ENCODE measurements around the gene PCGF1.

PCGF1 gene

GRCh38 chr2:74514368-74515270, 7.1 kb upstream of the PCGF1 start, which contains the start of gene TLX2:
TLX2 (plus strand) TSS chr2:74514450; CDS start chr2:74514807, 357 bp downstream.
- Histone ChIP-seq H3K36me3 (ENCODE audit: control insufficient read depth, insufficient read depth, low read length) (no peaks in the 10 kb centered on the region), H3K4me3 (ENCODE audit: insufficient read depth, low read depth, low read length) (peak within 1 kb of the TSS; percentile 16), H3K4me1 (ENCODE audit: control insufficient read depth, insufficient read depth, low read length) (peaks cover 15% of the 10 kb centered on the region), H3K27ac (ENCODE audit: insufficient read depth, low read depth, low read length, poor library complexity, severe bottlenecking) (no peak within 1 kb of the TSS), H3K9me3 (ENCODE audit: control insufficient read depth, low read length) (no peaks in the 10 kb centered on the region), H3K27me3 (ENCODE audit: control insufficient read depth, insufficient read depth, low read length, poor library complexity, severe bottlenecking) (peaks cover 100% of the 10 kb centered on the region)
- WGBS, 2 experiments: 2 to 3% methylated on average over 82 of the region's 82 CpGs

GRCh38 chr2:74513605-74514367, 6.3 kb upstream of the PCGF1 start:
- Histone ChIP-seq H3K4me1 (ENCODE audit: control insufficient read depth, insufficient read depth, low read length) (peaks cover 15% of the 10 kb centered on the region), H3K36me3 (ENCODE audit: control insufficient read depth, insufficient read depth, low read length) (no peaks in the 10 kb centered on the region), H3K27me3 (ENCODE audit: control insufficient read depth, insufficient read depth, low read length, poor library complexity, severe bottlenecking) (peaks cover 100% of the 10 kb centered on the region), H3K27ac (ENCODE audit: insufficient read depth, low read depth, low read length, poor library complexity, severe bottlenecking) (no peak overlapping the region), H3K4me3 (ENCODE audit: insufficient read depth, low read depth, low read length) (no peak overlapping the region), H3K9me3 (ENCODE audit: control insufficient read depth, low read length) (no peaks in the 10 kb centered on the region)
- 2 to 3% methylated on average over 52 of the region's 52 CpGs for WGBS, 2 experiments

- H3K4me1 ChIP-seq (ENCODE audit: control insufficient read depth, insufficient read depth, low read length): peaks cover 19% of the 10 kb centered on the region
- H3K9me3 ChIP-seq (ENCODE audit: control insufficient read depth, low read length): no peaks in the 10 kb centered on the region
- WGBS, 2 experiments: 2% methylated on average over 36 of the region's 36 CpGs
- H3K27me3 ChIP-seq (ENCODE audit: control insufficient read depth, insufficient read depth, low read length, poor library complexity, severe bottlenecking): peaks cover 100% of the 10 kb centered on the region
- H3K36me3 ChIP-seq (ENCODE audit: control insufficient read depth, insufficient read depth, low read length): no peaks in the 10 kb centered on the region
- no peak overlapping the region for H3K4me3 ChIP-seq (ENCODE audit: insufficient read depth, low read depth, low read length)
- H3K27ac ChIP-seq (ENCODE audit: insufficient read depth, low read depth, low read length, poor library complexity, severe bottlenecking): no peak overlapping the region
Observed at GRCh38 chr2:74512744-74513604, 5.5 kb upstream of the PCGF1 start.

- H3K27me3 ChIP-seq (ENCODE audit: control insufficient read depth, insufficient read depth, low read length, poor library complexity, severe bottlenecking): peaks cover 88% of the 10 kb centered on the region
- no peaks in the 10 kb centered on the region for H3K36me3 ChIP-seq (ENCODE audit: control insufficient read depth, insufficient read depth, low read length)
- H3K27ac ChIP-seq (ENCODE audit: insufficient read depth, low read depth, low read length, poor library complexity, severe bottlenecking): no peak overlapping the region
- WGBS, 2 experiments: 71 to 74% methylated on average over 11 of the region's 11 CpGs
- H3K4me3 ChIP-seq (ENCODE audit: insufficient read depth, low read depth, low read length): no peak overlapping the region
- no peaks in the 10 kb centered on the region for H3K9me3 ChIP-seq (ENCODE audit: control insufficient read depth, low read length)
- peaks cover 24% of the 10 kb centered on the region for H3K4me1 ChIP-seq (ENCODE audit: control insufficient read depth, insufficient read depth, low read length)
Observed at GRCh38 chr2:74511104-74511989, 3.9 kb upstream of the PCGF1 start.

GRCh38 chr2:74510272-74510671, 2.8 kb upstream of the PCGF1 start:
- H3K4me1 ChIP-seq (ENCODE audit: control insufficient read depth, insufficient read depth, low read length): peaks cover 24% of the 10 kb centered on the region
- 85 to 89% methylated on average over 4 of the region's 4 CpGs for WGBS, 2 experiments
- no peaks in the 10 kb centered on the region for H3K9me3 ChIP-seq (ENCODE audit: control insufficient read depth, low read length)
- no peak overlapping the region for H3K27ac ChIP-seq (ENCODE audit: insufficient read depth, low read depth, low read length, poor library complexity, severe bottlenecking)
- peaks cover 85% of the 10 kb centered on the region for H3K27me3 ChIP-seq (ENCODE audit: control insufficient read depth, insufficient read depth, low read length, poor library complexity, severe bottlenecking)
- peaks cover 5% of the 10 kb centered on the region for H3K36me3 ChIP-seq (ENCODE audit: control insufficient read depth, insufficient read depth, low read length)
- no peak overlapping the region for H3K4me3 ChIP-seq (ENCODE audit: insufficient read depth, low read depth, low read length)

- Histone ChIP-seq H3K4me3 (ENCODE audit: insufficient read depth, low read depth, low read length) (peak overlapping the region; percentile 52), H3K36me3 (ENCODE audit: control insufficient read depth, insufficient read depth, low read length) (peaks cover 5% of the 10 kb centered on the region), H3K27me3 (ENCODE audit: control insufficient read depth, insufficient read depth, low read length, poor library complexity, severe bottlenecking) (peaks cover 85% of the 10 kb centered on the region), H3K9me3 (ENCODE audit: control insufficient read depth, low read length) (no peaks in the 10 kb centered on the region), H3K4me1 (ENCODE audit: control insufficient read depth, insufficient read depth, low read length) (peaks cover 8% of the 10 kb centered on the region), H3K27ac (ENCODE audit: insufficient read depth, low read depth, low read length, poor library complexity, severe bottlenecking) (no peak overlapping the region)
- 5% methylated on average over 36 to 38 of the region's 38 CpGs for WGBS, 2 experiments
Observed at GRCh38 chr2:74507926-74508520, 528 bp upstream of the PCGF1 start.

GRCh38 chr2:74505448-74506246, 1.8 kb downstream of the PCGF1 start:
- Histone ChIP-seq H3K9me3 (ENCODE audit: control insufficient read depth, low read length) (no peaks in the 10 kb centered on the region), H3K4me1 (ENCODE audit: control insufficient read depth, insufficient read depth, low read length) (peaks cover 25% of the 10 kb centered on the region), H3K36me3 (ENCODE audit: control insufficient read depth, insufficient read depth, low read length) (peaks cover 5% of the 10 kb centered on the region), H3K4me3 (ENCODE audit: insufficient read depth, low read depth, low read length) (no peak overlapping the region), H3K27me3 (ENCODE audit: control insufficient read depth, insufficient read depth, low read length, poor library complexity, severe bottlenecking) (peaks cover 85% of the 10 kb centered on the region), H3K27ac (ENCODE audit: insufficient read depth, low read depth, low read length, poor library complexity, severe bottlenecking) (no peak overlapping the region)
- 89 to 94% methylated on average over 14 of the region's 14 CpGs for WGBS, 2 experiments

- peaks cover 30% of the 10 kb centered on the region for H3K4me1 ChIP-seq (ENCODE audit: control insufficient read depth, insufficient read depth, low read length)
- H3K9me3 ChIP-seq (ENCODE audit: control insufficient read depth, low read length): no peaks in the 10 kb centered on the region
- no peak overlapping the region for H3K4me3 ChIP-seq (ENCODE audit: insufficient read depth, low read depth, low read length)
- no peak overlapping the region for H3K27ac ChIP-seq (ENCODE audit: insufficient read depth, low read depth, low read length, poor library complexity, severe bottlenecking)
- peaks cover 5% of the 10 kb centered on the region for H3K36me3 ChIP-seq (ENCODE audit: control insufficient read depth, insufficient read depth, low read length)
- WGBS, 2 experiments: 93 to 95% methylated on average over 3 of the region's 3 CpGs
- peaks cover 85% of the 10 kb centered on the region for H3K27me3 ChIP-seq (ENCODE audit: control insufficient read depth, insufficient read depth, low read length, poor library complexity, severe bottlenecking)
Observed at GRCh38 chr2:74504591-74504990, 2.9 kb downstream of the PCGF1 start.
